PC-3 (cell line): ENCODE measurements around the gene RP9. TPM values are rescaled to one million over a fixed set of nuclear protein-coding genes. Genes with fewer than 3 reads are reported as not detected.
A peak's percentile ranks its signal among the peaks of the same experiment; 100 is the strongest.

ENCODE experiments used
- ATAC-seq: fragments of 200-7000 bp; cut with Tn5 transposase; 2 replicates; pipeline ENCODE4 v1.9.1; 2020; ENCODE audit warnings: mild to moderate bottlenecking, moderate library complexity
- BruUV-seq: library from RNA; stranded (reverse); fragments of 400-500 nt; replicated peaks from 2 replicates; lab custom pipeline; 2021; lab: Mats Ljungman, UMichigan
- CTCF ChIA-PET: fragments of 300-600 bp; sonication (Branson Sonifier 250); formaldehyde crosslinking; loops from one replicate; lab custom pipeline; 2022; ENCODE audit warnings: antibody characterized with exemption; lab: Charles Lee
- POLR2A ChIA-PET: fragments of 300-600 bp; sonication (Branson Sonifier 250); formaldehyde crosslinking; loops from one replicate; lab custom pipeline; 2022; ENCODE audit warnings: antibody characterized with exemption; ENCODE audit not compliant: unreplicated experiment; lab: Charles Lee
- DNase-seq: peaks from one replicate; pipeline ENCODE4 v3.0.0-alpha.2; 2015
- H2AFZ ChIP-seq: fragments of 300-600 bp; sonication (generic); 2 replicates; pipeline ENCODE4 v1.6.0; 2016; ENCODE audit warnings: antibody characterized with exemption, low read length
- H3F3A ChIP-seq: fragments of 300-600 bp; sonication (generic); one replicate; pipeline ENCODE4 v1.6.0; 2017; ENCODE audit warnings: antibody characterized with exemption, low read length, control low read depth, mild to moderate bottlenecking; ENCODE audit not compliant: unreplicated experiment
- H3K27ac ChIP-seq: fragments of 300-600 bp; sonication (generic); 2 replicates; pipeline ENCODE4 v1.5.1; 2016; ENCODE audit warnings: mild to moderate bottlenecking, low read length
- H3K27me3 ChIP-seq: fragments of 300-600 bp; sonication (generic); 2 replicates; pipeline ENCODE4 v1.6.1; 2016; ENCODE audit warnings: low read length, mixed read lengths
- H3K36me3 ChIP-seq: fragments of 300-600 bp; sonication (generic); 2 replicates; pipeline ENCODE4 v1.6.1; 2016; ENCODE audit warnings: low read depth, mixed run types, low read length, mixed read lengths
- H3K4me1 ChIP-seq: fragments of 300-600 bp; sonication (generic); 2 replicates; pipeline ENCODE4 v1.5.1; 2016; ENCODE audit warnings: low read length; ENCODE audit not compliant: insufficient read depth
- H3K4me2 ChIP-seq: fragments of 300-600 bp; sonication (generic); 2 replicates; pipeline ENCODE4 v1.6.0; 2016; ENCODE audit warnings: low read length
- H3K4me3 ChIP-seq: fragments of 300-600 bp; sonication (generic); 2 replicates; pipeline ENCODE4 v1.5.1; 2016; ENCODE audit warnings: mild to moderate bottlenecking, low read length, mixed read lengths
- H3K79me2 ChIP-seq: fragments of 300-600 bp; sonication (generic); 2 replicates; pipeline ENCODE4 v1.6.1; 2017; ENCODE audit warnings: low read length, mixed read lengths
- H3K9ac ChIP-seq: fragments of 300-600 bp; sonication (generic); 2 replicates; pipeline ENCODE4 v1.6.0; 2016; ENCODE audit warnings: mild to moderate bottlenecking, low read length
- H3K9me2 ChIP-seq: fragments of 300-600 bp; sonication (generic); replicated peaks from 2 replicates; pipeline ENCODE4 v1.6.1; 2016; ENCODE audit warnings: mixed run types, low read length, mixed read lengths
- H3K9me3 ChIP-seq: fragments of 300-600 bp; sonication (generic); 2 replicates; pipeline ENCODE4 v1.6.1; 2016; ENCODE audit warnings: low read length, mixed read lengths
- H4K20me1 ChIP-seq: fragments of 300-600 bp; sonication (generic); 2 replicates; pipeline ENCODE4 v1.6.1; 2016; ENCODE audit warnings: low read length, mixed read lengths
- CTCF ChIP-seq: fragments of 300-600 bp; sonication (generic); conservative IDR thresholded peaks from 2 replicates; pipeline ENCODE4 v1.5.1; 2017; ENCODE audit warnings: antibody characterized with exemption, low read depth, mild to moderate bottlenecking, low read length
- EZH2 ChIP-seq: fragments of 300-600 bp; sonication (generic); IDR thresholded peaks from one replicate; pipeline ENCODE4 v1.6.1; 2017; ENCODE audit warnings: antibody characterized with exemption, mild to moderate bottlenecking, low read length; ENCODE audit not compliant: unreplicated experiment
- EZH2phosphoT487 ChIP-seq: fragments of 300-600 bp; sonication (generic); IDR thresholded peaks from 2 replicates; pipeline ENCODE4 v1.6.1; 2018; ENCODE audit warnings: mild to moderate bottlenecking, antibody characterized with exemption, low read length, borderline replicate concordance
- intact Hi-C: fragments of 100-400 bp; cut with micrococcal nuclease; formaldehyde crosslinking; loops from 2 replicates; pipeline ENCODE4 v1.9.0; 2023
- total RNA-seq: library from RNA; depleted of rRNA; stranded (reverse); fragments of >200 nt; gene quantifications from 2 replicates; pipeline ENCODE4 v1.2.3, GENCODE V29; 2014

RP9 gene
- total RNA-seq, 1 experiment from 2014 or later, result 33.9 TPM

GRCh38 chr7:33130184-33130583 lies 21.0 kb upstream of the RP9 start:
- Histone ChIP-seq H3K27me3 (no peaks in the 10 kb centered on the region), H4K20me1 (no peaks in the 10 kb centered on the region), H3K4me2 (peak overlapping the region; percentile 82), H3K36me3 (no peaks in the 10 kb centered on the region), H3K79me2 (0 out of 2 replicates have a peak, but pooled peaks cover 4% of the 10 kb centered on the region), H3K4me1 (peaks cover 11% of the 10 kb centered on the region), H3K4me3 (peak overlapping the region; percentile 85), H3K9ac (peak overlapping the region; percentile 77; the same call in 1 of the 2 replicates), H2AFZ (peak overlapping the region; percentile 97), H3K9me2 (no peaks in the 10 kb centered on the region), H3K9me3 (no peaks in the 10 kb centered on the region), H3F3A (no peaks in the 10 kb centered on the region), H3K27ac (no peak overlapping the region)
- ATAC-seq, result no peak
- ChIA-PET POLR2A (interaction anchor here (0.6 kb wide), 1 partner anchor 12 kb away, joined by 4 read pairs; no protein-coding TSS in a partner anchor), CTCF (no interaction called here)
- BruUV-seq, result no TSS peak
- intact Hi-C loops, result no loop called here
- TF ChIP-seq EZH2, result no peak
- no peak for TF ChIP-seq CTCF
- no peak for TF ChIP-seq EZH2phosphoT487
- DNase-seq, result no peak

- intact Hi-C loops, result loop anchor here (1.0 kb wide), 1 partner anchor 19 kb away; no protein-coding TSS in a partner anchor
- Histone ChIP-seq H3K9me3 (no peaks in the 10 kb centered on the region), H3K36me3 (no peaks in the 10 kb centered on the region), H3K27me3 (no peaks in the 10 kb centered on the region), H4K20me1 (no peaks in the 10 kb centered on the region), H3K4me3 (peak overlapping the region; percentile 85), H3K9me2 (no peaks in the 10 kb centered on the region), H3F3A (no peaks in the 10 kb centered on the region), H3K9ac (peak overlapping the region; percentile 77), H3K79me2 (0 out of 2 replicates have a peak, but pooled peaks cover 4% of the 10 kb centered on the region), H3K4me2 (peak overlapping the region; percentile 82), H3K27ac (no peak overlapping the region), H2AFZ (peak overlapping the region; percentile 97), H3K4me1 (peaks cover 11% of the 10 kb centered on the region)
- TSS peak; percentile 53 for BruUV-seq
- ATAC-seq (peak; percentile 2), DNase-seq (no peak)
- POLR2A ChIA-PET, result interaction anchor here (0.5 kb wide), 1 partner anchor 126 kb away, joined by 6 read pairs; no protein-coding TSS in a partner anchor
- no peak for TF ChIP-seq CTCF
- no peak for TF ChIP-seq EZH2phosphoT487
- no peak for TF ChIP-seq EZH2
- CTCF ChIA-PET, result no interaction called here
Measured at GRCh38 chr7:33129806-33130153, 20.6 kb upstream of the RP9 start.
